ENCODE results near the gene CYB5R3. TPM values are rescaled to one million over a fixed set of nuclear protein-coding genes. Genes with fewer than 3 reads are reported as not detected.
A peak's percentile ranks its signal among the peaks of the same experiment; 100 is the strongest.

CYB5R3 gene
- total RNA-seq, 1 donor from 2014 or later: 383 TPM

- H3K36me3 Mint-ChIP-seq (ENCODE audit: low read depth): peaks cover 20% of the 10 kb centered on the region
- no peak for DNase-seq (ENCODE audit: low spot score)
Observed at GRCh38 chr22:42623756-42624441, 25.3 kb downstream of the CYB5R3 start.

GRCh38 chr22:42623301-42623751, 25.9 kb downstream of the CYB5R3 start:
- no peak for TF ChIP-seq CTCF (IDR thresholded peaks at IDR 0.05)
- H3K9me3 Mint-ChIP-seq (ENCODE audit: low read depth): no peaks in the 10 kb centered on the region
- H3K36me3 Mint-ChIP-seq (ENCODE audit: low read depth): peaks cover 16% of the 10 kb centered on the region
- peak overlapping the region; percentile 8 for H3K27ac Mint-ChIP-seq (ENCODE audit: unreplicated experiment)
- H3K4me3 Mint-ChIP-seq (ENCODE audit: unreplicated experiment): no peak overlapping the region
- H3K4me1 Mint-ChIP-seq (ENCODE audit: low read depth): peaks cover 36% of the 10 kb centered on the region
- DNase-seq (ENCODE audit: low spot score): no peak
- no peaks in the 10 kb centered on the region for H3K27me3 Mint-ChIP-seq (ENCODE audit: low read depth)

More at GRCh38 chr22:42623756-42624441, 25.3 kb downstream of the CYB5R3 start:
- H3K4me3 Mint-ChIP-seq (ENCODE audit: unreplicated experiment): no peak overlapping the region
- peak overlapping the region; percentile 63 for H3K27ac Mint-ChIP-seq (ENCODE audit: unreplicated experiment)
- peaks cover 33% of the 10 kb centered on the region for H3K4me1 Mint-ChIP-seq (ENCODE audit: low read depth)
- H3K27me3 Mint-ChIP-seq (ENCODE audit: low read depth): no peaks in the 10 kb centered on the region
- no peaks in the 10 kb centered on the region for H3K9me3 Mint-ChIP-seq (ENCODE audit: low read depth)
- TF ChIP-seq CTCF (IDR thresholded peaks at IDR 0.05): no peak

GRCh38 chr22:42622061-42622710, 27.0 kb downstream of the CYB5R3 start:
- DNase-seq (ENCODE audit: low spot score): no peak
- H3K9me3 Mint-ChIP-seq (ENCODE audit: low read depth): no peaks in the 10 kb centered on the region
- H3K4me3 Mint-ChIP-seq (ENCODE audit: unreplicated experiment): no peak overlapping the region
- TF ChIP-seq CTCF (IDR thresholded peaks at IDR 0.05): no peak
- H3K27me3 Mint-ChIP-seq (ENCODE audit: low read depth): no peaks in the 10 kb centered on the region
- H3K36me3 Mint-ChIP-seq (ENCODE audit: low read depth): peaks cover 11% of the 10 kb centered on the region
- H3K4me1 Mint-ChIP-seq (ENCODE audit: low read depth): peaks cover 45% of the 10 kb centered on the region
- peak overlapping the region; percentile 83 for H3K27ac Mint-ChIP-seq (ENCODE audit: unreplicated experiment)

GRCh38 chr22:42621505-42622002, 27.6 kb downstream of the CYB5R3 start:
- TF ChIP-seq CTCF (IDR thresholded peaks at IDR 0.05): peak; percentile 96
- Mint-ChIP-seq H3K9me3 (ENCODE audit: low read depth) (no peaks in the 10 kb centered on the region), H3K36me3 (ENCODE audit: low read depth) (peaks cover 9% of the 10 kb centered on the region), H3K27me3 (ENCODE audit: low read depth) (no peaks in the 10 kb centered on the region), H3K27ac (ENCODE audit: unreplicated experiment) (peak overlapping the region; percentile 83), H3K4me3 (ENCODE audit: unreplicated experiment) (peak overlapping the region; percentile 45), H3K4me1 (ENCODE audit: low read depth) (peaks cover 52% of the 10 kb centered on the region)
- DNase-seq (ENCODE audit: low spot score): no peak

GRCh38 chr22:42620084-42620483, 29.1 kb downstream of the CYB5R3 start:
- DNase-seq (ENCODE audit: low spot score): no peak
- no peak for TF ChIP-seq CTCF (IDR thresholded peaks at IDR 0.05)

More at GRCh38 chr22:42620084-42620483, 29.1 kb downstream of the CYB5R3 start:
- Mint-ChIP-seq H3K4me3 (ENCODE audit: unreplicated experiment) (no peak overlapping the region), H3K4me1 (ENCODE audit: low read depth) (peaks cover 60% of the 10 kb centered on the region), H3K27me3 (ENCODE audit: low read depth) (no peaks in the 10 kb centered on the region), H3K9me3 (ENCODE audit: low read depth) (no peaks in the 10 kb centered on the region), H3K27ac (ENCODE audit: unreplicated experiment) (peak overlapping the region; percentile 83), H3K36me3 (ENCODE audit: low read depth) (peaks cover 2% of the 10 kb centered on the region)
